MCF 10A (cell line): ENCODE data around the gene HMG20A. TPM values are rescaled to one million over a fixed set of nuclear protein-coding genes. Genes with fewer than 3 reads are reported as not detected.

Source experiments
- BruUV-seq: library from RNA; stranded (reverse); fragments of 400-500 nt; replicated peaks from 2 replicates; lab custom pipeline; 2021; lab: Mats Ljungman, UMichigan
- CTCF ChIA-PET: fragments of 300-600 bp; sonication (Branson Sonifier 250); formaldehyde crosslinking; extraction: SDS; loops from one replicate; lab custom pipeline; 2021; ENCODE audit warnings: antibody characterized with exemption, inconsistent platforms; lab: Yijun Ruan, JAX
- POLR2A ChIA-PET: fragments of 300-600, 350-650 bp; sonication (Branson Sonifier 250); formaldehyde crosslinking; extraction: SDS; loops from one replicate; lab custom pipeline; 2020; ENCODE audit warnings: antibody characterized with exemption, inconsistent platforms; lab: Yijun Ruan, JAX
- DNase-seq: peaks from one replicate; pipeline ENCODE4 v3.0.0-alpha.2; 2018; ENCODE audit not compliant: unreplicated experiment
- H3K27ac Mint-ChIP-seq: one replicate; pipeline ENCODE4 v1.8.0; 2022; ENCODE audit warnings: mild to moderate bottlenecking, low read depth, mixed read lengths; ENCODE audit not compliant: unreplicated experiment
- H3K27me3 Mint-ChIP-seq: one replicate; pipeline ENCODE4 v1.8.0; 2022; ENCODE audit warnings: mixed read lengths; ENCODE audit not compliant: insufficient read depth, unreplicated experiment
- H3K36me3 Mint-ChIP-seq: one replicate; pipeline ENCODE4 v1.8.0; 2022; ENCODE audit warnings: mild to moderate bottlenecking, moderate library complexity, mixed read lengths; ENCODE audit not compliant: insufficient read depth, unreplicated experiment
- H3K4me1 Mint-ChIP-seq: one replicate; pipeline ENCODE4 v1.8.0; 2022; ENCODE audit warnings: mixed read lengths; ENCODE audit not compliant: insufficient read depth, unreplicated experiment
- H3K4me3 Mint-ChIP-seq: one replicate; pipeline ENCODE4 v1.8.0; 2022; ENCODE audit warnings: mild to moderate bottlenecking, moderate library complexity, mixed read lengths; ENCODE audit not compliant: unreplicated experiment
- H3K9me3 Mint-ChIP-seq: one replicate; pipeline ENCODE4 v1.8.0; 2022; ENCODE audit warnings: mixed read lengths; ENCODE audit not compliant: unreplicated experiment
- intact Hi-C: fragments of 100-400 bp; cut with micrococcal nuclease; formaldehyde crosslinking; loops from 2 replicates; pipeline ENCODE4 v1.14.1; 2022
- total RNA-seq: library from RNA; stranded (reverse); gene quantifications from 2 replicates; pipeline ENCODE4 v1.2.3, GENCODE V29; 2022
- TF ChIP-seq, protein P1 (sequence below): fragments of 200-600 bp; IDR thresholded peaks from one replicate; pipeline ENCODE4 v1.8.0; 2022; ENCODE audit warnings: antibody characterized with exemption, mild to moderate bottlenecking; ENCODE audit not compliant: unreplicated experiment

The HMG20A gene
- total RNA-seq, 1 experiment from 2014 or later, result 39.7 TPM

DNA sequence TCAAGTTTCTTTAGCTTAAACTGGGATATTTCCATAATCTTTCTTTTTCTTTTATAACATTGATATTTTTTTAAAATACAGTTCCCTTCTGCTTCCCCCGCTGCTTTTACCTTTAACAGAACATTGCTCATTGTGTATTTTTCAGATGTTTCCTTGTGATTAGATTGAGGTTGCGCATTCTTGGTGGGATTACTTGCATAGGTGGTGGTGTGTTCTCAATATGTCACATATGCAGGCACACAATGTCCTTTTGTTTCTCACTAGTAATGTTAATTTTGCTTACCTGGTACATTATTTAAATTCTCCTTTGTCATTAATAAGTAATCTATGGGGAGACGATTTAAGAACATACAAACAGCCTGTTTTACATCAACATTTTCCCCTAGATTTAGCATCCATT is 48.2 kb downstream of the HMG20A start:
- intact Hi-C loops, result no loop called here
- Mint-ChIP-seq H3K9me3 (no peaks in the 10 kb centered on the region), H3K27ac (peak overlapping the region; percentile 56), H3K36me3 (peaks cover 36% of the 10 kb centered on the region), H3K27me3 (no peaks in the 10 kb centered on the region), H3K4me1 (peaks cover 6% of the 10 kb centered on the region), H3K4me3 (no peak overlapping the region)
- no TSS peak for BruUV-seq
- TF ChIP-seq, protein P1, sequence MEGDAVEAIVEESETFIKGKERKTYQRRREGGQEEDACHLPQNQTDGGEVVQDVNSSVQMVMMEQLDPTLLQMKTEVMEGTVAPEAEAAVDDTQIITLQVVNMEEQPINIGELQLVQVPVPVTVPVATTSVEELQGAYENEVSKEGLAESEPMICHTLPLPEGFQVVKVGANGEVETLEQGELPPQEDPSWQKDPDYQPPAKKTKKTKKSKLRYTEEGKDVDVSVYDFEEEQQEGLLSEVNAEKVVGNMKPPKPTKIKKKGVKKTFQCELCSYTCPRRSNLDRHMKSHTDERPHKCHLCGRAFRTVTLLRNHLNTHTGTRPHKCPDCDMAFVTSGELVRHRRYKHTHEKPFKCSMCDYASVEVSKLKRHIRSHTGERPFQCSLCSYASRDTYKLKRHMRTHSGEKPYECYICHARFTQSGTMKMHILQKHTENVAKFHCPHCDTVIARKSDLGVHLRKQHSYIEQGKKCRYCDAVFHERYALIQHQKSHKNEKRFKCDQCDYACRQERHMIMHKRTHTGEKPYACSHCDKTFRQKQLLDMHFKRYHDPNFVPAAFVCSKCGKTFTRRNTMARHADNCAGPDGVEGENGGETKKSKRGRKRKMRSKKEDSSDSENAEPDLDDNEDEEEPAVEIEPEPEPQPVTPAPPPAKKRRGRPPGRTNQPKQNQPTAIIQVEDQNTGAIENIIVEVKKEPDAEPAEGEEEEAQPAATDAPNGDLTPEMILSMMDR, result no peak
- POLR2A ChIA-PET, result no interaction called here
- CTCF ChIA-PET, result no interaction called here
- DNase-seq, result no peak

DNA sequence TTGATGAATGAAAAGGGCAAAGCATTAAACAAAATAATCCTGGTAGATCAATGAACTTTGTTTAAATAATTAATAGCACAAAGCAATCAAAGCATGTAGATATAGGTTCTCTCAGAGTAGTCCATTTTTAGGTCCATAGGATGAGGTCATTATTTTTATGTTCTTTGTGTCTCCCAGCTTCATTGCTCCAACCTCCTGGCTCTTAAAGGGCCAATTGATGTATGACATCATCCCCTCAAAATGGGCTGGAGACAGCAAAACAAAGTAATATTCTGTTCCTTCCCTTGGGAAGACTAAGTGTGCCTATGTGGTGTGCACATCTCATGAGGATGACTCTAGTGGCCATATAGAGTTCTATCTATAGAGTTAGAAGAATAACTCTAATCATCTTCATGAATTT is 49.5 kb downstream of the HMG20A start:
- Mint-ChIP-seq H3K4me3 (no peak overlapping the region), H3K27me3 (no peaks in the 10 kb centered on the region), H3K9me3 (no peaks in the 10 kb centered on the region), H3K4me1 (peaks cover 6% of the 10 kb centered on the region), H3K27ac (no peak overlapping the region), H3K36me3 (peaks cover 36% of the 10 kb centered on the region)
- ChIA-PET CTCF (no interaction called here), POLR2A (interaction anchor here (0.6 kb wide), 1 partner anchor 39 kb away, joined by 3 read pairs; no protein-coding TSS in a partner anchor)
- no TSS peak for BruUV-seq
- no peak for DNase-seq
- TF ChIP-seq, protein P1, result no peak
- intact Hi-C loops, result no loop called here

DNA sequence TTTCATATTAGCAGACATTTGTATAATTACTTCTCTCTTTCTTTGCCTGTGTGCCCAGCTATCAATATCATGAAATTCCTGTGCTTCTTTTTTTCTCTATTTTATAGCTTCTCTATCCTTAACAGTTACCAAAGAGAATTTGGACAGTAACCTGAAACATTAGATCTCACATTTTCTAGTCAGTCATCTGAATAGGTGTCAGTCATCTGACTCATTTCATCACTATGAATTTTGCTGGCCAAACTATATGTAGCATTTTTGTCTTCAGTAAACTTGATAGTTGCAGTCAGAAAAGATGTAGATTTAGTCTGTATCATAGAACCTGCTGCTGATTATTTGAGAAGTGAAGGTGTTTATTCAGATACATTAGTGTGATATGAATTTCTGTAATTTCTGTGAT is 52.6 kb downstream of the HMG20A start:
- Mint-ChIP-seq H3K4me3 (no peak overlapping the region), H3K27me3 (no peaks in the 10 kb centered on the region), H3K4me1 (peaks cover 6% of the 10 kb centered on the region), H3K27ac (no peak overlapping the region), H3K9me3 (no peaks in the 10 kb centered on the region), H3K36me3 (peaks cover 54% of the 10 kb centered on the region)
- intact Hi-C loops, result no loop called here
- POLR2A ChIA-PET, result no interaction called here
- peak; percentile 7 for DNase-seq
- CTCF ChIA-PET, result interaction anchor here (0.6 kb wide), 1 partner anchor 220 kb away, joined by 3 read pairs; no protein-coding TSS in a partner anchor
- BruUV-seq, result no TSS peak
- TF ChIP-seq, protein P1, result no peak

DNA sequence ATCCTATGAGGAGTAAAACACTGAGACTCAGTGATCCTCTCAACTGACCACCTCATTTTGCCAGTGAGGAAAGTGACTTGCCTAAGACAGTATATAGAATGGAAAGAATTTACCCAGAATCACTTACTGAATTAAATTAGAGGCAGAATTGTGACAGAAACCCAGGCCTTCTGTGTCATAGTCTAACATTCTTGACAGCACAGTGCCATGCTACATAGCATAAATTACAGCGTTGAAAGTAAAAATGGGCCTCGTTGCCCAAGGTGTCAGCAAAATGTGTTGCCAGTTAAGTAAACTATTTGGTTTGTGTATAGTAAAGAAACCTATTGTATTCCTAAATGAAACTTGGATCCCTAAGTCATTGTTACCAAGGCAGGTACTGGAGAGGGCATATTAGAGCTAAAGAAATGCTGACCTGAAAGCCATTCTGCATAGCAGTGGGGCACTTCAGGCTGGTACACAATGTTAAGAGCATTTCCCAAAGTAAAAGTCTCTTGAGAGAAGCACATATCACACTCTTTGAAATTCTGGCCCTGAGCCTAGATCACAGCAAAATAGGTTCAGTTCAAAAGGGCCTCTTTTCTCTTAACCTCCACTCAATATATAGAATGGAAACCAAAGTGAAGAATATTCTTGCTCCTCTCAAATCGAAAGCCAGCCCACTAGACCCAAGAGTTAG is 53.8 kb downstream of the HMG20A start:
- no peaks in the 10 kb centered on the region for H3K27me3 Mint-ChIP-seq
- H3K9me3 Mint-ChIP-seq, result no peaks in the 10 kb centered on the region
- ChIA-PET POLR2A (no interaction called here), CTCF (interaction anchor here (0.8 kb wide), 1 partner anchor 9 kb away, joined by 4 read pairs; no protein-coding TSS in a partner anchor)
- peaks cover 6% of the 10 kb centered on the region for H3K4me1 Mint-ChIP-seq
- no peak overlapping the region for H3K4me3 Mint-ChIP-seq
- peaks cover 54% of the 10 kb centered on the region for H3K36me3 Mint-ChIP-seq
- no TSS peak for BruUV-seq
- TF ChIP-seq, protein P1, result no peak
- intact Hi-C loops, result no loop called here
- H3K27ac Mint-ChIP-seq, result no peak overlapping the region
- no peak for DNase-seq
